Measurements from ENCODE around the gene DPH5.

Gene DPH5

DNA sequence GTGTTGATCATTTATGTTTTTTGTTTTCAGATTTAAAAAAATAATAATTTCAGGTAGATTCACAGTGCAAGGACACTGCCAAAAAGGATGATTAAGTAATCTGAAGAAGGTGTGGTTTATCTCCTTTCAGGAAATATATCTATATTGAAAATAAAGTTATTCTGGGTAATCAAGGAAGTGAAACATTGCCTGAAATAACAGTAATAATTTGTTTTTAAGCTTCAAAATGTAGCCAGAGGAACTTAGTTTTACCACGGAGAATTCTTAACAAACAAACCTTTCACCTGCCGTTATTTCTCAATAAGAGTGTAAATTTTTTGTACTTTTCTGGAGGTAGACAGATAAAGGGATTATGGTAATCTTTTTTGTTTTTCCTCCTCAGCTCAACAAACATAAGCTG is 2.9 kb upstream of the DPH5 start:
- Histone ChIP-seq H2BK120ac (ENCODE audit: low read depth, low read length) (no peak overlapping the region), H3K9me3 (ENCODE audit: control insufficient read depth, low read length) (no peaks in the 10 kb centered on the region), H2BK5ac (ENCODE audit: low read depth, low read length, poor library complexity, severe bottlenecking) (no peak overlapping the region), H2BK15ac (ENCODE audit: low read depth, poor library complexity, severe bottlenecking) (no peak overlapping the region), H3K4me2 (ENCODE audit: low read length, poor library complexity, severe bottlenecking) (no peak overlapping the region), H3K4ac (ENCODE audit: low read depth in 1 of 2, low read length in 2 of 2) (no peak overlapping the region), H3K4me3 (ENCODE audit: insufficient read depth in 1 of 2, low read depth in 1 of 2, low read length in 2 of 2) (no peak overlapping the region), H3K23ac (ENCODE audit: low read length in 2 of 2) (no peak overlapping the region), H2AK5ac (ENCODE audit: low read length, severe bottlenecking) (no peak overlapping the region), H3K79me1 (replicated peaks; ENCODE audit: low read length, poor library complexity, severe bottlenecking) (peaks cover 22% of the 10 kb centered on the region), H4K8ac (ENCODE audit: low read length) (no peak overlapping the region), H3K14ac (ENCODE audit: low read length in 2 of 2) (no peak overlapping the region), H3K36me3 (ENCODE audit: control insufficient read depth in 1 of 2, insufficient read depth in 2 of 2, low read depth in 1 of 2, low read length in 2 of 2) (no peaks in the 10 kb centered on the region), H3K18ac (ENCODE audit: low read depth in 1 of 2, low read length in 2 of 2) (no peak overlapping the region), H2BK12ac (ENCODE audit: low read length in 2 of 2) (no peak overlapping the region), H2AFZ (ENCODE audit: low read depth, low read length) (no peak overlapping the region), H3K27ac (ENCODE audit: low read length, poor library complexity, severe bottlenecking) (no peak overlapping the region), H3K9ac (ENCODE audit: low read length) (no peak overlapping the region), H4K91ac (ENCODE audit: low read length) (no peak overlapping the region), H3K27me3 (ENCODE audit: control insufficient read depth in 1 of 2, insufficient read depth in 1 of 2, low read length in 2 of 2) (no peaks in the 10 kb centered on the region), H3K4me1 (ENCODE audit: control insufficient read depth, insufficient read depth, low read depth, low read length) (peaks cover 3% of the 10 kb centered on the region)
- WGBS = no CpG with 5 or more reads among the region's 2 CpGs
- DNase-seq = no peak

DNA sequence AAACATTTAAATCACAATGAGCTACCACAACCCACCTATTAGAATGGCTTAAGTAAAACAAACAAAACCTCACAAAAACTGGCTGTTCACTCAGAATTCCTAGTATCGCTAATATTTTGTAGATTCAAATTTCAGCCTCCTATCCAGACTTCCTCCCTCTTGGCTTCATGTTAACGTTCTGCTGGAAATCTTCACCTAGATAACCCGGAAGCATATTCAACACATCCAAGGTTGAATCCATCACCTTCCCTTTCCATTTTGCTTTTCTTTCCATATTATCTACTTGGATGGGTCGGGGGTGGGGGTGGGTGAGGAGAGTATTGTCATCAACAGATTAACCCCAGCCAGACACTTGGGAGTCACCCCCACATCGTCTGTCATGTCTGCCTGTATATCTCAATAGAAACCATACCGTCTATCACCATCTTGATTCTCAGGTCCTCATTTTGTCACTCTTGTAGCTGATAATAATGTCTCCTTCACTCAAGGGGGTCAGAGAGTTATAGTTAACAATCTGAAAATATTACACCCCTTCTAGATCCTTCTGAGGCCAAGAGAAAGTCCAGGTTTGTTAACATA is 1.7 kb upstream of the DPH5 start:
- Histone ChIP-seq H4K8ac (ENCODE audit: low read length) (no peak overlapping the region), H3K4me1 (ENCODE audit: control insufficient read depth, insufficient read depth, low read depth, low read length) (peaks cover 3% of the 10 kb centered on the region), H3K36me3 (ENCODE audit: control insufficient read depth in 1 of 2, insufficient read depth in 2 of 2, low read depth in 1 of 2, low read length in 2 of 2) (no peaks in the 10 kb centered on the region), H3K9ac (ENCODE audit: low read length) (no peak overlapping the region), H3K4me2 (ENCODE audit: low read length, poor library complexity, severe bottlenecking) (no peak overlapping the region), H3K23ac (ENCODE audit: low read length in 2 of 2) (no peak overlapping the region), H4K91ac (ENCODE audit: low read length) (no peak overlapping the region), H2BK12ac (ENCODE audit: low read length in 2 of 2) (no peak overlapping the region), H3K14ac (ENCODE audit: low read length in 2 of 2) (no peak overlapping the region), H2BK15ac (ENCODE audit: low read depth, poor library complexity, severe bottlenecking) (no peak overlapping the region), H3K27me3 (ENCODE audit: control insufficient read depth in 1 of 2, insufficient read depth in 1 of 2, low read length in 2 of 2) (no peaks in the 10 kb centered on the region), H2BK120ac (ENCODE audit: low read depth, low read length) (no peak overlapping the region), H3K4me3 (ENCODE audit: insufficient read depth in 1 of 2, low read depth in 1 of 2, low read length in 2 of 2) (no peak overlapping the region), H3K4ac (ENCODE audit: low read depth in 1 of 2, low read length in 2 of 2) (no peak overlapping the region), H3K27ac (ENCODE audit: low read length, poor library complexity, severe bottlenecking) (no peak overlapping the region), H3K79me1 (replicated peaks; ENCODE audit: low read length, poor library complexity, severe bottlenecking) (peaks cover 21% of the 10 kb centered on the region), H3K9me3 (ENCODE audit: control insufficient read depth, low read length) (no peaks in the 10 kb centered on the region), H2AK5ac (ENCODE audit: low read length, severe bottlenecking) (no peak overlapping the region), H2BK5ac (ENCODE audit: low read depth, low read length, poor library complexity, severe bottlenecking) (no peak overlapping the region), H3K18ac (ENCODE audit: low read depth in 1 of 2, low read length in 2 of 2) (no peak overlapping the region), H2AFZ (ENCODE audit: low read depth, low read length) (no peak overlapping the region)
- DNase-seq = no peak
- WGBS = 97% methylated on average over 4 of the region's 6 CpGs

GRCh38 chr1:101026430-101026788 is 825 bp upstream of the DPH5 start:
- Histone ChIP-seq H2AFZ (ENCODE audit: low read depth, low read length) (no peak overlapping the region), H3K27me3 (ENCODE audit: control insufficient read depth in 1 of 2, insufficient read depth in 1 of 2, low read length in 2 of 2) (no peaks in the 10 kb centered on the region), H2BK12ac (ENCODE audit: low read length in 2 of 2) (no peak overlapping the region), H2BK5ac (ENCODE audit: low read depth, low read length, poor library complexity, severe bottlenecking) (no peak overlapping the region), H3K18ac (ENCODE audit: low read depth in 1 of 2, low read length in 2 of 2) (peak overlapping the region in 1 of 2 experiments; percentile 75), H3K23ac (ENCODE audit: low read length in 2 of 2) (no peak overlapping the region), H3K4me2 (ENCODE audit: low read length, poor library complexity, severe bottlenecking) (peak overlapping the region; percentile 89), H3K9me3 (ENCODE audit: control insufficient read depth, low read length) (no peaks in the 10 kb centered on the region), H4K91ac (ENCODE audit: low read length) (no peak overlapping the region), H3K4me1 (ENCODE audit: control insufficient read depth, insufficient read depth, low read depth, low read length) (peaks cover 3% of the 10 kb centered on the region), H3K4me3 (ENCODE audit: insufficient read depth in 1 of 2, low read depth in 1 of 2, low read length in 2 of 2) (peak overlapping the region; percentile 77 to 86), H2AK5ac (ENCODE audit: low read length, severe bottlenecking) (peak overlapping the region; percentile 53), H2BK15ac (ENCODE audit: low read depth, poor library complexity, severe bottlenecking) (no peak overlapping the region), H3K4ac (ENCODE audit: low read depth in 1 of 2, low read length in 2 of 2) (no peak overlapping the region), H3K79me1 (replicated peaks; ENCODE audit: low read length, poor library complexity, severe bottlenecking) (peaks cover 21% of the 10 kb centered on the region), H3K9ac (ENCODE audit: low read length) (peak overlapping the region; percentile 89), H3K27ac (ENCODE audit: low read length, poor library complexity, severe bottlenecking) (peak overlapping the region; percentile 86), H3K36me3 (ENCODE audit: control insufficient read depth in 1 of 2, insufficient read depth in 2 of 2, low read depth in 1 of 2, low read length in 2 of 2) (peaks cover 0 to 1% of the 10 kb centered on the region in 2 experiments), H3K14ac (ENCODE audit: low read length in 2 of 2) (no peak overlapping the region), H4K8ac (ENCODE audit: low read length) (no peak overlapping the region), H2BK120ac (ENCODE audit: low read depth, low read length) (no peak overlapping the region)
- no peak for DNase-seq
- WGBS = 53% methylated on average over 5 of the region's 5 CpGs

GRCh38 chr1:101025283-101025656 is 314 bp downstream of the DPH5 start:
- DNase-seq = no peak
- peak overlapping the region; percentile 89 for H3K4me2 ChIP-seq (ENCODE audit: low read length, poor library complexity, severe bottlenecking)
- H3K9ac ChIP-seq (ENCODE audit: low read length) = peak overlapping the region; percentile 89
- H3K18ac ChIP-seq (ENCODE audit: low read depth in 1 of 2, low read length in 2 of 2) = peak overlapping the region in 1 of 2 experiments; percentile 16
- no peaks in the 10 kb centered on the region for H3K27me3 ChIP-seq (ENCODE audit: control insufficient read depth in 1 of 2, insufficient read depth in 1 of 2, low read length in 2 of 2)
- peak overlapping the region; percentile 57 for H3K27ac ChIP-seq (ENCODE audit: low read length, poor library complexity, severe bottlenecking)
- no peak overlapping the region for H2BK120ac ChIP-seq (ENCODE audit: low read depth, low read length)
- H2AFZ ChIP-seq (ENCODE audit: low read depth, low read length) = no peak overlapping the region
- H2BK15ac ChIP-seq (ENCODE audit: low read depth, poor library complexity, severe bottlenecking) = no peak overlapping the region
- H4K91ac ChIP-seq (ENCODE audit: low read length) = no peak overlapping the region
- no peaks in the 10 kb centered on the region for H3K9me3 ChIP-seq (ENCODE audit: control insufficient read depth, low read length)
- peak overlapping the region; percentile 72 for H4K8ac ChIP-seq (ENCODE audit: low read length)
- peak overlapping the region in 1 of 2 experiments; percentile 5 for H3K4ac ChIP-seq (ENCODE audit: low read depth in 1 of 2, low read length in 2 of 2)
- no peak overlapping the region for H2BK5ac ChIP-seq (ENCODE audit: low read depth, low read length, poor library complexity, severe bottlenecking)
- peak overlapping the region; percentile 77 to 86 for H3K4me3 ChIP-seq (ENCODE audit: insufficient read depth in 1 of 2, low read depth in 1 of 2, low read length in 2 of 2)
- H2BK12ac ChIP-seq (ENCODE audit: low read length in 2 of 2) = no peak overlapping the region
- H3K23ac ChIP-seq (ENCODE audit: low read length in 2 of 2) = no peak overlapping the region
- H3K4me1 ChIP-seq (ENCODE audit: control insufficient read depth, insufficient read depth, low read depth, low read length) = peaks cover 3% of the 10 kb centered on the region
- peaks cover 18% of the 10 kb centered on the region for H3K79me1 ChIP-seq (replicated peaks; ENCODE audit: low read length, poor library complexity, severe bottlenecking)
- H2AK5ac ChIP-seq (ENCODE audit: low read length, severe bottlenecking) = no peak overlapping the region
- H3K36me3 ChIP-seq (ENCODE audit: control insufficient read depth in 1 of 2, insufficient read depth in 2 of 2, low read depth in 1 of 2, low read length in 2 of 2) = peaks cover 0 to 12% of the 10 kb centered on the region in 2 experiments
- H3K14ac ChIP-seq (ENCODE audit: low read length in 2 of 2) = no peak overlapping the region
- 7% methylated on average over 7 of the region's 9 CpGs for WGBS
